H1 (cell line): ENCODE data around the gene TMEM203. TPM values are rescaled to one million over a fixed set of nuclear protein-coding genes. Genes with fewer than 3 reads are reported as not detected.

Experiments
- CTCF ChIA-PET: fragments of 300-600 bp; sonication (Branson Sonifier 250); formaldehyde crosslinking; loops from one replicate; lab custom pipeline; 2021; ENCODE audit not compliant: partially characterized antibody; lab: Charles Lee
- POLR2A ChIA-PET: fragments of 300-600 bp; sonication (Branson Sonifier 250); formaldehyde crosslinking; loops from one replicate; lab custom pipeline; 2021; ENCODE audit warnings: inconsistent platforms; ENCODE audit not compliant: partially characterized antibody; lab: Charles Lee
- DNase-seq, 2 experiments: peaks; one replicate each; pipeline versions ENCODE4 v3.0.0 to v3.0.0-alpha.2; 2010 to 2022; ENCODE audit warnings: low spot score in 2 of 2, low read depth in 1 of 2, mixed read lengths in 1 of 2
- FAIRE-seq: peaks from 2 replicates; lab custom pipeline; 2011; peaks lifted over from hg19 to GRCh38; lab: Jason Lieb, UNC
- H2AFZ ChIP-seq: 2 replicates; pipeline ENCODE4 v1.8.1; 2012; ENCODE audit warnings: low read length, inconsistent platforms
- H2AK5ac ChIP-seq: 2 replicates; pipeline ENCODE4 v1.6.1; 2013; ENCODE audit warnings: low read depth, low read length
- H2BK120ac ChIP-seq: replicated peaks from 2 replicates; pipeline ENCODE3; 2013; ENCODE audit warnings: low read depth, low read length, inconsistent platforms
- H2BK12ac ChIP-seq: 2 replicates; pipeline ENCODE4 v1.6.1; 2013; ENCODE audit warnings: low read depth, low read length
- H2BK15ac ChIP-seq: 2 replicates; pipeline ENCODE4 v1.6.1; 2013; ENCODE audit warnings: low read length
- H2BK20ac ChIP-seq: 2 replicates; pipeline ENCODE4 v1.6.1; 2013; ENCODE audit warnings: low read length
- H2BK5ac ChIP-seq: 2 replicates; pipeline ENCODE4 v1.6.1; 2013; ENCODE audit warnings: low read depth, low read length
- H3K14ac ChIP-seq: 2 replicates; pipeline ENCODE4 v1.6.1; 2013; ENCODE audit warnings: inconsistent platforms; ENCODE audit not compliant: insufficient read length
- H3K18ac ChIP-seq: 2 replicates; pipeline ENCODE4 v1.6.1; 2013; ENCODE audit warnings: low read length; ENCODE audit errors: extremely low read depth
- H3K23ac ChIP-seq: 2 replicates; pipeline ENCODE4 v1.6.1; 2013; ENCODE audit warnings: inconsistent platforms; ENCODE audit not compliant: insufficient read length
- H3K23me2 ChIP-seq: 2 replicates; pipeline ENCODE4 v1.6.1; 2013; ENCODE audit warnings: low read depth, low read length
- H3K27ac ChIP-seq: 2 replicates; pipeline ENCODE4 v1.6.1; 2011; ENCODE audit warnings: low read depth, low read length, inconsistent platforms
- H3K27me3 ChIP-seq, 4 experiments: replicated peaks in 1 of 4; 1 replicate in 1 of 4; 2 replicates in 3 of 4; pipeline versions ENCODE4 v1.6.1 to v1.8.1; 2011 to 2013; ENCODE audit warnings: low read length in 3 of 4, mild to moderate bottlenecking in 3 of 4, inconsistent platforms in 2 of 4, mixed read lengths in 2 of 4, moderate library complexity in 1 of 4; ENCODE audit not compliant: control insufficient read depth in 3 of 4, insufficient read depth in 3 of 4; ENCODE audit errors: extremely low read depth in 1 of 4
- H3K36me3 ChIP-seq, 4 experiments: 2 replicates each; pipeline versions ENCODE4 v1.6.1 to v1.8.1; 2011 to 2013; ENCODE audit warnings: mild to moderate bottlenecking in 4 of 4, low read length in 3 of 4, moderate library complexity in 2 of 4, control low read depth in 1 of 4, inconsistent platforms in 1 of 4; ENCODE audit not compliant: insufficient read depth in 4 of 4, control insufficient read depth in 2 of 4
- H3K4ac ChIP-seq: replicated peaks from 2 replicates; pipeline ENCODE3; 2013; ENCODE audit warnings: low read length, low read depth, mixed read lengths, inconsistent platforms; ENCODE audit not compliant: insufficient read length
- H3K4me1 ChIP-seq, 4 experiments: replicated peaks in 1 of 4; 1 replicate in 1 of 4; 2 replicates in 3 of 4; pipeline versions ENCODE4 v1.6.1 to v1.8.1; 2011 to 2013; ENCODE audit warnings: low read length in 3 of 4, inconsistent platforms in 2 of 4, mixed read lengths in 1 of 4; ENCODE audit not compliant: insufficient read depth in 4 of 4, control insufficient read depth in 3 of 4
- H3K4me2 ChIP-seq, 2 experiments: 2 replicates each; pipeline versions ENCODE4 v1.6.1 to v1.8.1; 2011 to 2013; ENCODE audit warnings: low read depth in 2 of 2, low read length in 2 of 2, control low read depth in 1 of 2, inconsistent platforms in 1 of 2, mild to moderate bottlenecking in 1 of 2; ENCODE audit not compliant: insufficient read depth in 1 of 2
- H3K4me3 ChIP-seq, 4 experiments: fragments of 200-600, 300-600 bp in 1 of 4; sonication (generic), shearing (Covaris generic), sonication (Bioruptor Twin) in 1 of 4; 2 replicates each; pipeline versions ENCODE4 v1.5.1 to v1.8.1; 2011 to 2016; ENCODE audit warnings: low read length in 4 of 4, low read depth in 3 of 4, control low read depth in 2 of 4, inconsistent platforms in 2 of 4, mild to moderate bottlenecking in 2 of 4, mixed read lengths in 1 of 4, moderate library complexity in 1 of 4; ENCODE audit not compliant: insufficient read depth in 2 of 4; ENCODE audit errors: extremely low read depth in 1 of 4
- H3K56ac ChIP-seq: replicated peaks from 2 replicates; pipeline ENCODE3; 2013; ENCODE audit warnings: low read depth, mild to moderate bottlenecking, mixed read lengths, low read length, inconsistent platforms; ENCODE audit not compliant: insufficient read length
- H3K79me1 ChIP-seq: 2 replicates; pipeline ENCODE4 v1.6.1; 2013; ENCODE audit warnings: low read depth, low read length, control low read depth
- H3K79me2 ChIP-seq, 2 experiments: 2 replicates each; pipeline versions ENCODE4 v1.6.1 to v1.8.1; 2012 to 2013; ENCODE audit warnings: low read length in 2 of 2, mild to moderate bottlenecking in 2 of 2, inconsistent platforms in 1 of 2; ENCODE audit not compliant: insufficient read depth in 2 of 2, control insufficient read depth in 1 of 2
- H3K9ac ChIP-seq, 4 experiments: replicated peaks in 1 of 4; 1 replicate in 1 of 4; 2 replicates in 3 of 4; pipeline versions ENCODE4 v1.6.1 to v1.8.1; 2011 to 2013; ENCODE audit warnings: low read depth in 3 of 4, low read length in 3 of 4, control low read depth in 2 of 4, mild to moderate bottlenecking in 2 of 4, moderate library complexity in 2 of 4, inconsistent platforms in 1 of 4; ENCODE audit errors: extremely low read depth in 1 of 4
- H3K9me3 ChIP-seq, 2 experiments: 2 replicates each; pipeline versions ENCODE4 v1.6.1 to v1.8.1; 2012 to 2013; ENCODE audit warnings: mild to moderate bottlenecking in 2 of 2, moderate library complexity in 2 of 2, control low read depth in 1 of 2, inconsistent platforms in 1 of 2, low read depth in 1 of 2, low read length in 1 of 2, mixed read lengths in 1 of 2; ENCODE audit not compliant: insufficient read depth in 2 of 2
- H4K20me1 ChIP-seq, 2 experiments: replicated peaks in 1 of 2; 2 replicates each; pipeline versions ENCODE3 to v1.8.1; 2011 to 2013; ENCODE audit warnings: inconsistent platforms in 2 of 2, low read length in 2 of 2, mild to moderate bottlenecking in 1 of 2; ENCODE audit not compliant: insufficient read depth in 2 of 2, control insufficient read depth in 1 of 2
- H4K5ac ChIP-seq: 2 replicates; pipeline ENCODE4 v1.6.1; 2013; ENCODE audit warnings: low read length, low read depth, mixed read lengths, inconsistent platforms; ENCODE audit not compliant: insufficient read length
- H4K8ac ChIP-seq: 2 replicates; pipeline ENCODE4 v1.8.0; 2013; ENCODE audit warnings: mild to moderate bottlenecking, moderate library complexity, low read length, inconsistent platforms; ENCODE audit not compliant: insufficient read depth; ENCODE audit errors: extremely low read depth
- H4K91ac ChIP-seq: replicated peaks from 2 replicates; pipeline ENCODE3; 2013; ENCODE audit warnings: low read length, mixed read lengths, inconsistent platforms; ENCODE audit not compliant: insufficient read length
- CTBP2 ChIP-seq: IDR thresholded peaks from 2 replicates; pipeline ENCODE4 v1.7.0; 2011; ENCODE audit warnings: borderline replicate concordance, mild to moderate bottlenecking, moderate library complexity, mixed read lengths, low read length; ENCODE audit not compliant: insufficient read depth, insufficient read length
- CTCF ChIP-seq, 3 experiments: IDR thresholded peaks; 1 replicate in 2 of 3; 2 replicates in 1 of 3; pipeline versions ENCODE4 v1.5.1 to v1.6.1; 2011; ENCODE audit warnings: low read length in 3 of 3, mild to moderate bottlenecking in 3 of 3, inconsistent platforms in 2 of 3, low read depth in 1 of 3, moderate library complexity in 1 of 3; ENCODE audit not compliant: insufficient read depth in 1 of 3; ENCODE audit errors: control extremely low read depth in 1 of 3
- GABPA ChIP-seq: IDR thresholded peaks from 2 replicates; pipeline ENCODE4 v1.6.1; 2011; ENCODE audit warnings: mild to moderate bottlenecking, low read length, moderate library complexity, borderline replicate concordance; ENCODE audit not compliant: insufficient read depth
- RBBP5 ChIP-seq: IDR thresholded peaks from 2 replicates; pipeline ENCODE4 v1.7.1; 2012; ENCODE audit warnings: low read depth, mild to moderate bottlenecking, inconsistent platforms, low read length, moderate library complexity, borderline replicate concordance
- SAP30 ChIP-seq: fragments of 300-600 bp; sonication (generic); IDR thresholded peaks from 2 replicates; pipeline ENCODE4 v1.7.1; 2012; ENCODE audit warnings: low read length, moderate library complexity, mild to moderate bottlenecking, inconsistent platforms; ENCODE audit not compliant: insufficient read depth, insufficient replicate concordance
- TCF12 ChIP-seq: IDR thresholded peaks from 2 replicates; pipeline ENCODE4 v1.6.1; 2011; ENCODE audit warnings: low read depth, mild to moderate bottlenecking, low read length
- WGBS, 2 experiments: shearing (Covaris generic) in 1 of 2; methylation state at CpG; one replicate each; pipeline versions ENCODE4 v1.1.6 to v1.1.7; 2013 to 2015; ENCODE audit warnings: low lambda C conversion rate in 2 of 2, mixed read lengths in 2 of 2, inconsistent platforms in 1 of 2, low coverage in 1 of 2, missing lambda C conversion rate in 1 of 2; ENCODE audit not compliant: insufficient replicate concordance in 2 of 2, insufficient coverage in 1 of 2, insufficient read length in 1 of 2; ENCODE audit errors: extremely low coverage in 1 of 2, missing lambda C conversion rate in 1 of 2; 5-methylcytosine and 5-hydroxymethylcytosine counted together
- polyA plus RNA-seq, 7 experiments: library from polyadenylated mRNA; depleted of rRNA in 3 of 7; stranded (reverse) in 5 of 7; unstranded in 2 of 7; fragments of >200 nt in 5 of 7; fragments of 200-250 nt in 2 of 7; gene quantifications; 1 replicate in 5 of 7; 2 replicates in 1 of 7; 4 replicates in 1 of 7; pipeline versions ENCODE4 v1.2.1 to v1.2.3, GENCODE V29; 2011 to 2013; ENCODE audit warnings: missing spikeins in 2 of 7, mixed read lengths in 2 of 7
- total RNA-seq: library from RNA; stranded (reverse); fragmentation: NEBNext Ultra II Directional; extraction: Animal tissue kit (Norgen Biotek cat#: 25700); gene quantifications from 2 replicates; pipeline ENCODE4 v1.2.1, GENCODE V29; 2021
- TF ChIP-seq, protein P1 (sequence below): IDR thresholded peaks from 2 replicates; pipeline ENCODE4 v1.6.1; 2012; ENCODE audit warnings: inconsistent platforms

TMEM203 gene
- total and polyA plus RNA-seq, 2 of the 8 experiments (the other 6 are each of a cell fraction or from before 2014, with no cell fraction given) = 44.1 to 57.1 TPM

GRCh38 chr9:137226338-137227053, 21.0 kb upstream of the TMEM203 start:
- Histone ChIP-seq H3K27me3 (no peaks in the 10 kb centered on the region; a peak in 2 of 7 replicates), H3K23me2 (peaks cover 16% of the 10 kb centered on the region; the same call in 1 of the 2 replicates), H3K9ac (no peak overlapping the region; a peak in 1 of 7 replicates), H3K23ac (no peak overlapping the region), H2BK15ac (peak overlapping the region; percentile 46; the same call in 1 of the 2 replicates), H3K79me2 (no peaks in the 10 kb centered on the region), H3K27ac (no peak overlapping the region), H3K4me2 (no peak overlapping the region), H4K5ac (no peak overlapping the region), H3K4me3 (no peak overlapping the region), H4K91ac (peak overlapping the region; percentile 91), H2BK12ac (peak overlapping the region; percentile 68; the same call in 1 of the 2 replicates), H4K8ac (no peak overlapping the region; the same call in 1 of the 2 replicates), H2BK120ac (peak overlapping the region; percentile 33), H3K36me3 (no peaks in the 10 kb centered on the region), H4K20me1 (no peaks in the 10 kb centered on the region), H3K4ac (peak overlapping the region; percentile 85), H3K9me3 (no peaks in the 10 kb centered on the region), H2BK5ac (peak overlapping the region; percentile 90), H3K4me1 (peaks cover 0 to 23% (median 10%) of the 10 kb centered on the region in 4 experiments; a peak in 5 of 7 replicates), H2AFZ (no peak overlapping the region), H3K79me1 (no peaks in the 10 kb centered on the region), H3K18ac (no peak overlapping the region), H2AK5ac (peak overlapping the region; percentile 70; the same call in 1 of the 2 replicates), H3K14ac (no peak overlapping the region), H2BK20ac (0 out of 2 replicates have a peak overlapping the region, but pooled peaks have one; percentile 48), H3K56ac (peak overlapping the region; percentile 46)
- no peak for DNase-seq
- no peak for FAIRE-seq
- POLR2A ChIA-PET = interaction anchor here (1.1 to 69.9 kb wide), 7 partner anchors 9 to 109 kb away, joined by 4 to 1462 read pairs (median 5); partner anchors contain the start of genes ANAPC2, NDOR1, NELFB and SSNA1
- WGBS, 2 experiments = 84% methylated on average over 18 of the region's 18 CpGs; no CpG with 5 or more reads in 1 of the 2 experiments
- CTCF ChIA-PET = interaction anchor here (1.0 to 20.2 kb wide), 25 partner anchors 10 to 438 kb away, joined by 3 to 204 read pairs (median 5); partner anchors contain the start of genes ANAPC2, LRRC26, NPDC1 and SAPCD2
- TF ChIP-seq RBBP5 = no peak
- no peak for TF ChIP-seq GABPA
- no peak for TF ChIP-seq SAP30
- TF ChIP-seq, protein P1, sequence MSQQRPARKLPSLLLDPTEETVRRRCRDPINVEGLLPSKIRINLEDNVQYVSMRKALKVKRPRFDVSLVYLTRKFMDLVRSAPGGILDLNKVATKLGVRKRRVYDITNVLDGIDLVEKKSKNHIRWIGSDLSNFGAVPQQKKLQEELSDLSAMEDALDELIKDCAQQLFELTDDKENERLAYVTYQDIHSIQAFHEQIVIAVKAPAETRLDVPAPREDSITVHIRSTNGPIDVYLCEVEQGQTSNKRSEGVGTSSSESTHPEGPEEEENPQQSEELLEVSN = no peak
- TF ChIP-seq CTCF (IDR thresholded peaks at IDR 0.05; ENCODE audit: control extremely low read depth in 1 of 3, insufficient read depth in 1 of 3, low read depth in 1 of 3, low read length in 3 of 3) = no peak
- no peak for TF ChIP-seq TCF12
- TF ChIP-seq CTBP2 = no peak
